Mammary epithelial cell (primary cell): ENCODE measurements around the gene SPRED1.

ENCODE experiments used
- EZH2 ChIP-seq: IDR thresholded peaks from 2 replicates; pipeline ENCODE4 v1.6.1; 2012; ENCODE audit warnings: low read length, inconsistent platforms, borderline replicate concordance
- TF ChIP-seq, protein P1 (sequence below), 2 donors: IDR thresholded peaks in 1 of 2; conservative IDR thresholded peaks in 1 of 2; 2 replicates each; pipeline ENCODE4 v1.5.1; 2011 to 2012; ENCODE audit warnings: inconsistent platforms in 2 of 2, low read length in 2 of 2, mild to moderate bottlenecking in 2 of 2, control low read depth in 1 of 2, low read depth in 1 of 2; ENCODE audit not compliant: insufficient read depth in 1 of 2; ENCODE audit errors: extremely low read depth in 1 of 2

DNA sequence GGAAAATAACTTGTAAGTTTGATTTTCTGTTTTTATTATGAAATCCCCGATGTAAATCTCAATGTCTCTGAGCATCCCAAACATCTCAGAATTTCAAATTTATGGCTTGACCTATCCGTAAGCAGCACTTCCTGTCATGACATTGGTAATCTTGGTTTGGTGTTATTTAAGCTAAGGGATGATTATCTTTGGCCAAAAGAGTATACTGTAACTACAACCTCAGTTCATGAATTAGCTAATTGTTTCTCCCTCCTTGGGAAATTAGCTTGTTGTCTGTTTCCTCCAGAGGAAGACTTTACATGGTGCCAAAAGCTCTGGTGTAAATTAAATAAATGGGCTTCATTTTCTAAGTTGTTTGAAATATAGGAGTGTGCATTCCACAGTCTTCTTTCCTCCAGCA is 28.1 kb upstream of the SPRED1 start:
- TF ChIP-seq, protein P1, sequence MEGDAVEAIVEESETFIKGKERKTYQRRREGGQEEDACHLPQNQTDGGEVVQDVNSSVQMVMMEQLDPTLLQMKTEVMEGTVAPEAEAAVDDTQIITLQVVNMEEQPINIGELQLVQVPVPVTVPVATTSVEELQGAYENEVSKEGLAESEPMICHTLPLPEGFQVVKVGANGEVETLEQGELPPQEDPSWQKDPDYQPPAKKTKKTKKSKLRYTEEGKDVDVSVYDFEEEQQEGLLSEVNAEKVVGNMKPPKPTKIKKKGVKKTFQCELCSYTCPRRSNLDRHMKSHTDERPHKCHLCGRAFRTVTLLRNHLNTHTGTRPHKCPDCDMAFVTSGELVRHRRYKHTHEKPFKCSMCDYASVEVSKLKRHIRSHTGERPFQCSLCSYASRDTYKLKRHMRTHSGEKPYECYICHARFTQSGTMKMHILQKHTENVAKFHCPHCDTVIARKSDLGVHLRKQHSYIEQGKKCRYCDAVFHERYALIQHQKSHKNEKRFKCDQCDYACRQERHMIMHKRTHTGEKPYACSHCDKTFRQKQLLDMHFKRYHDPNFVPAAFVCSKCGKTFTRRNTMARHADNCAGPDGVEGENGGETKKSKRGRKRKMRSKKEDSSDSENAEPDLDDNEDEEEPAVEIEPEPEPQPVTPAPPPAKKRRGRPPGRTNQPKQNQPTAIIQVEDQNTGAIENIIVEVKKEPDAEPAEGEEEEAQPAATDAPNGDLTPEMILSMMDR (conservative IDR thresholded peaks at IDR 0.05 in 1 of 2, IDR thresholded peaks at IDR 0.05 in 1 of 2; ENCODE audit: extremely low read depth in 1 of 2, insufficient read depth in 1 of 2, low read depth in 1 of 2, low read length in 2 of 2) = no peak
- TF ChIP-seq EZH2 = no peak
